NCI-H524 (cell line): ENCODE measurements around the gene CPSF4L.

Experiments
- DNase-seq, 2 experiments: peaks; one replicate each; lab custom pipeline; 2025; lab: John Stamatoyannopoulos, UW

CPSF4L gene

GRCh38 chr17:73232587-73233373 lies 28.9 kb downstream of the CPSF4L start:
- DNase-seq = peak; percentile 65 to 75

DNA sequence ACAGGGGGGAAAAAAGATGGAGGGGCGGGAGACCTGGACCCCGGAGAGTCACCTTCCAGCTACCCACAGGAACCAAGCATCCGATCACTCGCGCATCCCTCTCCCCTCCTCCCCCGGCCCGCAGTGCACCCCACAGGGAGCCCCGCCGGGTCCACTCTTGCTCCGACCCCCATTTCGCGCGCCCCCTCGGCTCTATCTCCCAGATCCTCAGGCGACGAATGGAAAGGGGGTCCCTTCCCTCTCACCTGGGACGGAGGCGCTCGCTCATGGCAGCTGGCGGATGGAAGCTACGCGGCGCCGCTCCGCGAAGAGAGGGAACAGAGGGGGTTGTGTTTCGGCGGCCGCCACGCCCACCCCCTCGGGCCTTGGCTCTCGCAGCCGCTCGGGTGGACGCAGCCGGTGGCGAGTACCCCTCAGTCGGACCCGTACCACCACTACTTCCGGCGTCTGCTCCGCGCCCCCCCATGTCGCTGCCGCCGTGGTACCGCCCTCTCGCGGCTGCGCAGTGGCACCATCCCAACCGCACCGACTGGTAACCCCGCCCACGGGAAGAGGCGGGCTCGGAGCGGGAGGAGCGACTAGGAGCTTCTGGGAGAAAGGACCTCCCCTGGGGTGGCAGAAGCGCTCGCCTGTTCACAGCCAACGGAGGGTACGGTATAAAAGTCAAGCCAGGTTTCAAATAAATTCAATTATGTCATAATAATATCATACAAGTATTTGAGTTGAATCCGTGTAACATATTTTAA lies 29.7 kb downstream of the CPSF4L start:
- peak; percentile 98 to 100 for DNase-seq

- DNase-seq = peak; percentile 68 to 70
These were observed 30.3 kb downstream of the CPSF4L start for GRCh38 chr17:73231395-73231794.

- DNase-seq = no peak
These were observed 31.6 kb downstream of the CPSF4L start for GRCh38 chr17:73230088-73230487.

- peak in 1 of 2 experiments; percentile 47 for DNase-seq
These were observed 32.9 kb downstream of the CPSF4L start for GRCh38 chr17:73228748-73229236.

DNA sequence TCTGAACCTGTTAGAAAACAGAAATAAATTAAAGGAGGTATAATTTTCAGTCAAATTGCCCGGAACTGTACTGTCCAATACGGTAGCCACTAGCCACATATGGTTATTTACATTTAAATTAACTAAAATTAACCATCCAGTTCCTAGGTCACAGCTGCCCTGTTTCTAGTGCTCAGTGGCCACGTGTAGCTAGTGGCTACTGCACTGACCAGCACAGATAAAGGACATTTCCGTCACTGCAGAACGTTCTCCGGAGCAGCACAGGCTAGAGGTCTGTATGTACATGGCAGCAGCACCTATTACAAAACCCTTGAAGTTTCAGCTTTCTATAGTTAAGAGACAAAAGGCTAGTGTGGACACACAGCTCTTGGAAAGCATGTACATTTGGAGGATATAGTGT lies 33.7 kb downstream of the CPSF4L start:
- DNase-seq = no peak

- no peak for DNase-seq
These were observed 34.3 kb downstream of the CPSF4L start for GRCh38 chr17:73227379-73227778.

DNA sequence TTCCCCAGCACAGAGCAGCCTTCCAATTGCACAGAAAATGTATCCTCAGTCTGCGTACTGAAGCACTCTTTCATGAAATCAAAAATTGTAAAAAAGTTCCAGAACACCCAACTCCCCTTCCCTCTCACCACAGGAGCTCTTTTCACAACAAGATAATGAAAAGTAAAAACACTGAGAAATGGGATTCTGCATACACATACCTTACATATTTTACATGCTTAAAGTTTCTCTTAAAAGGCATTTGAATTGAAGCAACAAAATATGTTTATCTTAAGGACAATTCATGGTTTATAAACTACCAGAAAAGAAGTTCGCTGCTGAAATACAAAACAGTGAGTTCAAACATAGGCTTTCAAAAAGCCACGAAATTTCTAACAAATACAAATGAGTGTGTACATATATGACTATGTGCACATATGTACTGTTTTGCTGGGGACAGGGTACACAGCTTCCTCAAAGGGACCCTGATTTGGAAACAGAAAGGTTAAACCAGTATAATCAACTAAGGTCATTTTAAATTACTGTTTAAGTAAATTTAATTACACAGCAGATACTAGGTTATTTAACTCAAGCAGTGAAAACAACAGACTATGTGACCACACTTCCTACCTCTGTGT lies 35.0 kb downstream of the CPSF4L start:
- no peak for DNase-seq

GRCh38 chr17:73224663-73225305 lies 36.9 kb downstream of the CPSF4L start:
- DNase-seq = no peak

DNA sequence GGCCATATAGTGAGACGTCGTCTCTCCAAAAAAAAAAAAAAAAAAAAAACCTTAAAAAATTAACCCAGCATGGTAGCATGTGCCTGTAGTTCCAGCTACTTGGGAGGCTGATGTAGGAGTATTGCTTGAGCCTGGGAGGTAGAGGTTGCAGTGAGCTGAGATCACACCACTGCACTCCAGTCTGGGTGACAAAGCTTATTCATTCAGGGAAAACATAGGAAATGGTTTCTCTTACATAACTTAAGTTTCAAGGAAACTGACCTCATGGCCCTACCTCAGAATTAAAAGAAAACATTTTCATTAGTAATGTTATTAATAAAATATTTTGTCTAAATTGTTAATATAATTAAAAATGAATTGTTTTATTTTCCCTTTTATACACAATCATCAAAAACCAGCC lies 37.4 kb downstream of the CPSF4L start:
- no peak for DNase-seq

DNA sequence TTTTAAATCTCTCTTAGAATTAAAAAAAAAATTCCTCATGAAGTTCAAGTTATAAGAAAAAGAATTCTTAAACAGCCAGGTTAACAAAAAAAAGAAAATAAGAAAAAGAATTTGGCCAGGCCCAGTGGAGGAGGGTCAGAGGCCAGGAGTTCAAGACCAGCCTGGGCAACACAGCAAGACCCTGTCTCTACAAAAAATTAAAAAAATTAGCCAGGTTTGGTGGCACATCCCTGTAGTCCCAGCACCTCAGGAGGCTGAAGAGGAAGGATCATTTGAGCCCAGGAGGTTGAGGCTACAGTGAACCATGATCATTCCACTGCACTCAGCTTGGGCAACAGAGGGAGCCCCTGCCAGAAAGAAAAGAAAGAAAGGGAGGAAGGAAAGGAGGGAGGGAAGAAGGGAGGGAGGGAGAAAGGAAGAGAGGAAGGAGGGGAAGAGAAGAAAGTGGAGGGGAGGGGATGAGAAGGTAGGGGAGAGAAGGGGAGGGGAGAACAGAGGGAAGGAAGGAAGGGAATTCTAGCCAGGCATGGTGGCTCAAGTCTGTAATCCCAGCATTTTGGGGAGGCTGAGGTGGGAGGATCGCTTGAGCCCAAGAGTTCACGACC lies 38.0 kb downstream of the CPSF4L start:
- no peak for DNase-seq

DNA sequence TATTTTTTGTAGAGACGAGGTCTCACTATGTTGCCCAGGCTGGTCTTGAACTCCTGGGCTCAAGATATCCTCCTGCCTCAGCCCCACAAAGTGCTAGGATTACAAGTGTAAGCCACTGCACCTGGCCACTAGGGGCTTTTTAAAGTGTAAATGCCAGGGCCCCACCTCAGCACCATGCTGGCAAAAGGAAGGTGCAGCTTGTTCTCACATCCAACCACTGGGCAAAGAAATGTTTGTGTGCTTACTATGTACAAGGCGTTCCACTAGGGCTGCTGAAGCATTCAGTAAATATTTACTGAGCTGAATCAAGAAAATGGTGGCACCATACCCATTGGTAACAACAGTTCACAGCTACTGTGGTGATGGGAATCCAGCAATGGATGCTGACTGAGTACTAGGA lies 46.2 kb downstream of the CPSF4L start:
- no peak for DNase-seq

DNA sequence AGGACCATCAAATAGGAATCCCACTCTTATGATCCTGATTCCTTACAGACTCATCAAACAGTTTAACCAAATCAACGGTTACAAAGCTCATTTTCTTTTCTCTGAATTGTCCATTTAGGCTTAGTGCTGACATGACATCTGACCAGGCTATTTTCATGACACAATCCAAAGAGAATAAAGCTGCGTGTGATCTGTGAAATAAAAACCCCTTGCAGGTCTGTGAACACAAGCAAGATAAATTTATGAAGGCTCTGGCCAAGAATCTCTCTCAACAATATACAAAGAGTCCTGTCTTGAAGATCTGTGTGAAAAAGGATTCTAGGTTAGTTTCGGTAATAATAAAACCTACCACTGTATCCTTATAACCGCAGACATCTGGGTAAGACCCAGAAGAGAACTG lies 46.8 kb downstream of the CPSF4L start:
- DNase-seq = no peak

- no peak for DNase-seq
These were observed 47.7 kb downstream of the CPSF4L start for GRCh38 chr17:73214008-73214407.

DNA sequence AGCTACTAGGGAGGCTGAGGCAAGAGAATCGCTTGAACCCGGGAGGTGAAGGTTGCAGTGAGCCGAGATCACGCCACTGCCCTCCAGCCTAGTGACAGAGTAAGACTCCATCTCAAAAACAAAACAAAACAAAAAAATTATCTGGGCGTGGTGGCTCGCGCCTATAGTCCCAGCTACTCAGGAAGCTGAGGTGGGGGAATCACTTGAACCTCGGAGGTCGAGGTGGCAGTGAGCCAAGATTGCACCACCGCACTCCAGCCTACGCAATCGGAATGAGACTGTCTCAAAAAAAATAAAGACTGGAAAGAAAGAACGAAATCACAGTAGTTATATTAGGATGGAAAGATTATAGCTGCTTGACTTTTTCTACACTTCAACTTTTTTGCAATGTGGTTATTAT lies 49.9 kb downstream of the CPSF4L start:
- no peak for DNase-seq

DNA sequence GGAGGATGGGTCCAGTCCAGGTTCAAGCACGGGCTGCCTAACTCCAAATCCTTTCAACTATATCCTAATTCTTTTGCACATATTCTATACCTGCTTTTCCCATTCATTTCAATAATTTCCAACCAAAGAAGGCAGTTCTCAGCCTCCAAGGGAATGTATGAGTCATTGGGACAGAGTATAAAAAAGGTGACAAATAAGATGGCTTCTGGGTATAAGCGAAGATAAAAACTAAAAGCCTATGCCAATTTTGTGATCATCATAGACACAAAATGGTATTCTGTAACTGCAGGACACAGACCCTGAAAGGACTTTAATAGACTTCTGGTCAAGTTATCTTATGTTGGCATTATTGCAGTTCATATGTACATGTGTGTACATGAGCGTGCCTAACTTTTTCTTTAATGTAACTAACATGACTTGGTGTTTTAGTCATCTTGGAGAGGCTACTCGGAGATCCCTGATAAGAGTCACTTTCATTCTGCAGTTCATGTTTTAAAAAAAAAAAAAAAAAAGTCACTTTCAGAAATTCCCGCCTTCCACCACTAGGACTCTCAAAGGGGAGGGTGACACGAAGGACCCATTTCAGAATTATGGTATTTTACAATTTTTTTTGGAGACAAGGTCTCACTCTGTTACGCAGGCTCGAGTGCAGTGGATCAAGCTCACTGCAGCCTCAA lies 51.5 kb downstream of the CPSF4L start:
- no peak for DNase-seq

DNA sequence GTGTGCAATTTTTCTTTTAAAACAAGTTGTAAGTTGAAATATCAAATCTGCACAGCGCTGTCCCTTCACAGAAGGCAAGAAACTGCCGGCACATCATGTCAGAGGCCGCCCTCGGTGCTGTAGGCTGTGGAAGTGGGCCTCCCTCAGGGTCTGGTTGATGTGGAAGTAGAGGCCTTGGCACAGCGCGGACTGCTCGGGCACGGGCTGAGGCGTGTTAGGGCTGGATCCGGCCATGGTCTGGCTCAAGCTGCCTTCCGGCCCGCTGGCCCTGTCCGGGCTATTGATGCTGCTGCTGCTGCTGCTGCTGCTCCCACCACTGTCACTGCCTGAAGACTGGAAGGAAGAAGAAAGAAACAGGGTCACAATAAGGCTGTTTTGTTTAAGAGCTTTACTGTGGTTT lies 52.2 kb downstream of the CPSF4L start:
- no peak for DNase-seq

DNA sequence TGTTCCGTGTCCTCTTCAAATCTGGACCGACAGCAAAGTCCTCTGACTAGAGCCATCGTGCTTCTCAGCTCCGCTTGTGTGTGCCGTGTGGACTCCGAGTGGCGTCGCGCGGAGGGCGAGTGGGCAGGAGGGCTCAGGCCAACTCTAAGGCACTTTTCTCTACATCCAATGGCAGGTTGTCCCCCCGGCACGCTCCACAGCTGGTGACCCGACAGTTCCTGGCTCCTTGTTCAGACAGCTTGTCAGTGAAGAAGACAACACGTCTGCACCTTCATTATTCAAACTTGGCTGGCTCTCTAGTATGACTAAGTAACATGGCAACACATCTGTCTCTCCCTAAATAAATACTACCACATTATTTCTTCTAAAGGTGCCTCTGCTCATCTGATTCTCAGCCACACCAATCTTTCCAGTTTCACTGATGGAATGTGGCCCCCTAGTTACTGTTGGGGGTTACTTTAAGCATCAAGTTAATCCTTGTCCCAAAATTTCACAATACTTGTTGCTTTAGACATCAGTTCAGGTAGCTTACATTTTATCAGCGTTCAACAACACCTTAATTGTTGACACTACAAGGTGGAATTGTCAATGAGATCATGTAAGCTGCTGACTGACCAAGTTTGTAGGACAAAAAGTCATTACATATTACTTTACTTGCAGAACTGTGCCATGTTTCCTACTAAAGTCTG lies 53.4 kb downstream of the CPSF4L start:
- no peak for DNase-seq

- DNase-seq = no peak
These were observed 56.2 kb downstream of the CPSF4L start for GRCh38 chr17:73205459-73205961.

GRCh38 chr17:73203788-73204479 lies 57.7 kb downstream of the CPSF4L start:
- DNase-seq = no peak
